Activated CD8-positive, alpha-beta memory T cell treated with anti-CD3 and anti-CD28 coated beads for 4 hours (primary cell): ENCODE measurements around the gene FTH1.
"Not testable (repeated sequence)": the region's sequence is repeated elsewhere in the genome, so short reads cannot be mapped to it uniquely, and the experiment has no call there.

Experiments
- DNase-seq, 2 donors: peaks; one replicate each; pipeline ENCODE4 v3.0.0-alpha.2; 2020; ENCODE audit warnings: low read depth in 2 of 2

Gene FTH1

GRCh38 chr11:61967116-61967923 lies at the start of gene FTH1:
Gene FTH1, minus strand, starts transcription at chr11:61967634. Its CDS starts 209 bp downstream, at chr11:61967425.
- DNase-seq, result peak; percentile 67 to 75

- DNase-seq, result no peak
Observed at GRCh38 chr11:62015615-62016014, 48.2 kb upstream of the FTH1 start.

- DNase-seq, result no peak
Observed at GRCh38 chr11:62013537-62014476, 46.4 kb upstream of the FTH1 start.

- DNase-seq, result no peak
Observed at GRCh38 chr11:62012832-62013461, 45.5 kb upstream of the FTH1 start.

GRCh38 chr11:62012451-62012831 lies 45.0 kb upstream of the FTH1 start:
- no peak for DNase-seq

GRCh38 chr11:62011881-62012280 lies 44.4 kb upstream of the FTH1 start:
- DNase-seq, result no peak

- DNase-seq, result no peak
Observed at GRCh38 chr11:62010935-62011528, 43.6 kb upstream of the FTH1 start.

GRCh38 chr11:62008193-62008592 lies 40.8 kb upstream of the FTH1 start:
- DNase-seq, result no peak

- no peak for DNase-seq
Observed at GRCh38 chr11:62004473-62004872, 37.0 kb upstream of the FTH1 start.

GRCh38 chr11:62002283-62002682 lies 34.8 kb upstream of the FTH1 start:
- not testable (repeated sequence) for DNase-seq

- no peak for DNase-seq
Observed at GRCh38 chr11:62001450-62002191, 34.2 kb upstream of the FTH1 start.

- no peak for DNase-seq
Observed at GRCh38 chr11:62000539-62001446, 33.4 kb upstream of the FTH1 start.

- no peak for DNase-seq
Observed at GRCh38 chr11:61999141-61999975, 31.9 kb upstream of the FTH1 start.

- DNase-seq, result no peak
Observed at GRCh38 chr11:61996933-61997332, 29.5 kb upstream of the FTH1 start.

GRCh38 chr11:61994981-61995380 lies 27.5 kb upstream of the FTH1 start:
- DNase-seq, result no peak

GRCh38 chr11:61985869-61986268 lies 18.4 kb upstream of the FTH1 start:
- DNase-seq, result no peak

- DNase-seq, result no peak
Observed at GRCh38 chr11:61983419-61983818, 16.0 kb upstream of the FTH1 start.

GRCh38 chr11:61980783-61981541 lies 13.5 kb upstream of the FTH1 start:
- DNase-seq, result no peak
